Adrenal gland (tissue), 12 donors: ENCODE results near the gene WIPF1. TPM values are rescaled to one million over a fixed set of nuclear protein-coding genes. Genes with fewer than 3 reads are reported as not detected.

Experiments used
- DNase-seq, 7 donors: peaks; one replicate each; pipeline ENCODE4 v3.0.0-alpha.2; 2019 to 2020
- H3K27ac ChIP-seq, 5 donors: fragments of 200-600 bp; sonication (generic) in 4 of 5; 1 replicate in 3 of 5; 2 replicates in 2 of 5; pipeline versions ENCODE4 v1.5.1 to v1.8.0; 2016 to 2020; ENCODE audit warnings: mild to moderate bottlenecking in 1 of 5
- H3K27me3 ChIP-seq: fragments of 200-600 bp; 2 replicates; pipeline ENCODE4 v1.8.0; 2021
- H3K36me3 ChIP-seq, 2 donors: fragments of 200-600 bp; replicated peaks in 1 of 2; 1 replicate in 1 of 2; 2 replicates in 1 of 2; pipeline versions ENCODE4 v1.5.1 to v1.8.0; 2018 to 2022
- H3K4me1 ChIP-seq, 2 donors: fragments of 200-600 bp; replicated peaks in 1 of 2; 1 replicate in 1 of 2; 2 replicates in 1 of 2; pipeline versions ENCODE4 v1.5.1 to v1.8.0; 2018 to 2021
- H3K4me3 ChIP-seq, 4 donors: fragments of 200-600 bp; sonication (generic) in 3 of 4; one replicate each; pipeline ENCODE4 v1.5.1; 2016 to 2018
- H3K9me3 ChIP-seq, 3 donors: fragments of 200-600 bp; sonication (generic) in 1 of 3; replicated peaks in 1 of 3; 1 replicate in 2 of 3; 2 replicates in 1 of 3; pipeline versions ENCODE4 v1.5.1 to v1.8.0; 2016 to 2021
- POLR2A ChIP-seq, 2 donors: fragments of 450-650 bp; IDR thresholded peaks; one replicate each; pipeline ENCODE4 v1.6.1; 2017; ENCODE audit warnings: antibody characterized with exemption in 2 of 2, mild to moderate bottlenecking in 2 of 2, moderate library complexity in 1 of 2
- WGBS, 4 donors: extraction: QIAGEN DNeasy Blood & Tissue Kit in 2 of 4; methylation state at CpG; one replicate each; pipeline versions ENCODE4 v1.1.5 to v1.1.7; 2013 to 2017; 5-methylcytosine and 5-hydroxymethylcytosine counted together
- intact Hi-C, 2 donors: fragments of 100-400 bp; cut with DNase I; formaldehyde crosslinking; loops; one replicate each; pipeline versions ENCODE4 v1.14.1 to v1.15.0; 2022 to 2023
- polyA plus RNA-seq, 3 donors: library from polyadenylated mRNA; stranded (reverse); fragments of 200-250 nt in 2 of 3; fragments of 350-450 nt in 1 of 3; fragmentation: Illumina TruSeq in 1 of 3; extraction: RNeasy Lipid Tissue Mini Kit (QIAGEN cat#74804) in 1 of 3; gene quantifications; one replicate each; pipeline ENCODE4 v1.2.3, GENCODE V29; 2013 to 2014
- total RNA-seq, 9 donors: library from RNA; depleted of rRNA in 4 of 9; stranded (reverse); fragments of >200 nt in 4 of 9; fragments of 120-200 nt in 1 of 9; fragmentation: NEBNext Ultra II Directional in 1 of 9; extraction: Animal tissue kit (Norgen Biotek cat#: 25700) in 1 of 9; gene quantifications; one replicate each; pipeline versions ENCODE4 v1.1.0 to v1.2.4, GENCODE V29; 2013 to 2023
- TF ChIP-seq, protein P1 (sequence below), 6 experiments: fragments of 450-650 bp in 4 of 6; fragments of 200-600 bp in 2 of 6; sonication (generic) in 1 of 6; IDR thresholded peaks; 1 replicate in 5 of 6; 2 replicates in 1 of 6; pipeline versions ENCODE4 v1.5.1 to v1.8.0; 2016 to 2021; ENCODE audit warnings: antibody characterized with exemption in 6 of 6, mild to moderate bottlenecking in 2 of 6, moderate library complexity in 1 of 6
- donor health status: healthy with polysubstance abuse.
- donor health status: Bipolar disorder and iron deficiency.
- donor health status: DM: yes; HTN: yes; CAD: no.
- donor health status: DM: no; HTN: no; CAD: no.
- donor health status: DM: no; HTN: no; CAD: no.
- donor health status: DM: yes; HTN: yes; CAD: no.

Gene WIPF1
- total and polyA plus RNA-seq, 12 donors, result 4.8 to 42.4 (median 24.6) TPM

DNA sequence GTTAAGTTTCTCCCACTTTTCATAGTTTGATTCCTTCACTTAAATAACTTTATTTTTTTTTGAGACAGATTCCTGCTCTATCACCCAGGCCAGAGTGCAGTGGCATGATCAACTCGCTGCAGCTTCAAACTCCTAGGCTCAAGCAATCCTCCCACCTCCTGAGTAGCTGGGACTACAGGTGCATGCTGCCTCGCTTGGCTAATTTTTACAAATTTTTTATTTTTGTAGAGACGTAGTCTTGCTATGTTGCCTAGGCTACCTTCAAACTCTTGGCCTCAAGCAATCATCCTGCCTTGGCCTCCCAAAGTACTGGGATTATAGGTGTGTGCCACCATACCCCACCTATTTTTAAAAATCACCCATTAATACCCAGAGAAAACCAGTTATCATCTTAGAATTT lies 14.2 kb upstream of the WIPF1 start:
- TF ChIP-seq POLR2A (IDR thresholded peaks at IDR 0.05), result no peak
- TF ChIP-seq, protein P1, sequence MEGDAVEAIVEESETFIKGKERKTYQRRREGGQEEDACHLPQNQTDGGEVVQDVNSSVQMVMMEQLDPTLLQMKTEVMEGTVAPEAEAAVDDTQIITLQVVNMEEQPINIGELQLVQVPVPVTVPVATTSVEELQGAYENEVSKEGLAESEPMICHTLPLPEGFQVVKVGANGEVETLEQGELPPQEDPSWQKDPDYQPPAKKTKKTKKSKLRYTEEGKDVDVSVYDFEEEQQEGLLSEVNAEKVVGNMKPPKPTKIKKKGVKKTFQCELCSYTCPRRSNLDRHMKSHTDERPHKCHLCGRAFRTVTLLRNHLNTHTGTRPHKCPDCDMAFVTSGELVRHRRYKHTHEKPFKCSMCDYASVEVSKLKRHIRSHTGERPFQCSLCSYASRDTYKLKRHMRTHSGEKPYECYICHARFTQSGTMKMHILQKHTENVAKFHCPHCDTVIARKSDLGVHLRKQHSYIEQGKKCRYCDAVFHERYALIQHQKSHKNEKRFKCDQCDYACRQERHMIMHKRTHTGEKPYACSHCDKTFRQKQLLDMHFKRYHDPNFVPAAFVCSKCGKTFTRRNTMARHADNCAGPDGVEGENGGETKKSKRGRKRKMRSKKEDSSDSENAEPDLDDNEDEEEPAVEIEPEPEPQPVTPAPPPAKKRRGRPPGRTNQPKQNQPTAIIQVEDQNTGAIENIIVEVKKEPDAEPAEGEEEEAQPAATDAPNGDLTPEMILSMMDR (IDR thresholded peaks at IDR 0.05), result no peak
- H3K27me3 ChIP-seq, result no peaks in the 10 kb centered on the region
- 92 to 95% (median 94%) methylated on average over 3 of the region's 3 CpGs for WGBS, 4 donors
- no peaks in the 10 kb centered on the region for H3K9me3 ChIP-seq
- H3K27ac ChIP-seq, result no peak overlapping the region
- H3K36me3 ChIP-seq, result no peaks in the 10 kb centered on the region
- no peak for DNase-seq
- intact Hi-C loops, result no loop called here
- peaks cover 0 to 18% of the 10 kb centered on the region in 2 donors for H3K4me1 ChIP-seq
- H3K4me3 ChIP-seq, result no peak overlapping the region

DNA sequence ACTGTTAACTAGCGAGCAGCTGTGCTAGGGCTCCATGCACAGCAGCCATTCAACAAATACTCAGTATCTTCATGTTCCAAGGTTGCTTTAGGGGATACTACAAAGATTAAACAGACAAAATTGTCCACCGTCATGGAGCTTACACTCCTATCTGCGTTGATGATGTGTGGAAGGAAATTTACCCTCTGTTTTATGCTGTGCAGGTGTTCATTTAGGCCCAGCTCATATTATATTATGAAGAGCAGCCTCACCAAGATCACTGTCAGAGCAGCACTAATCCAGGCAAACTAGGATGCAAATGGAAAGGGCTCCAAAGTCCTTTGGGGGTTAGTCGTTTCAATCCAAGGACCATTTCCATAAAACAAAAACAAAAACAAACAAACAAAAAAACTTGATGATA lies 13.4 kb upstream of the WIPF1 start:
- Histone ChIP-seq H3K4me3 (no peak overlapping the region), H3K27me3 (no peaks in the 10 kb centered on the region), H3K27ac (no peak overlapping the region), H3K36me3 (no peaks in the 10 kb centered on the region), H3K9me3 (no peaks in the 10 kb centered on the region), H3K4me1 (peaks cover 0 to 18% of the 10 kb centered on the region in 2 donors)
- intact Hi-C loops, result no loop called here
- DNase-seq, result no peak
- TF ChIP-seq, protein P1 (IDR thresholded peaks at IDR 0.05), result no peak
- no peak for TF ChIP-seq POLR2A (IDR thresholded peaks at IDR 0.05)
- WGBS, 4 donors, result 81 to 88% (median 85%) methylated on average over 4 of the region's 4 CpGs

DNA sequence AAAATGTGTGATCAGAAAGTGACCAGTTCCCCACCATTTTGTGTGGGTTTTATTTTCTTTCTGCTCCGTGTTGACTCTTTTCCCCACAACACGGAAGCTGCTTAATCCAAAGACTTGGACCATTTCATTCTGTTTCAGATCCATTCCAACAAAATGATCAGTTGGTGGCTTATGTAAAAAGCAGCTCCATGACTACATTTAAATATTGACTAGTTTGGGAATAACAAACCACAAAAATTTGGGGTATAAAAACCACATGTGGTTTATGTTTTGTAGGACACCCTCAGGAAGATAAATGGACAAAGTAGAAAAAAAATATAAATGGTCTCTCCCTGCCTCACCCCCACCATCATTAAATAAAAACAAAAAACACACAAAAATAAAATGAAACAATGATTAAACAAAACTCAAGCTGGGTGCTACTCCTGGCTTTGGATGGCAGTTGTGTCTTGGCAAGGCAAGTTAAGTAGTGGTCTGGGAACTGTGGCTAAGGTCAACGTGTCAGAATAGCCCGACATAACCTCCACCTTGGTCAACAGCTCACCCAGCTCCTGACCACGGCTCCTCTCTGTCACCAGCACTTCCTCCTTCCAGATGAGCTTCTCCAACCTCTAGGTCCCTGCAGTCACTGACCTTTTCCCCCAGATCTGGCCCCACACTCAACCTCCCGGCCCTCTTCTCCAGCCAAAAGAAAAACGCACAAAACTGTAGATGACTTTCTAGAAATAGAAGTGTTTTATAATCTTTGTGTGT lies 12.8 kb upstream of the WIPF1 start:
- DNase-seq, result no peak
- Histone ChIP-seq H3K27me3 (no peaks in the 10 kb centered on the region), H3K27ac (no peak overlapping the region), H3K4me1 (peaks cover 0 to 18% of the 10 kb centered on the region in 2 donors), H3K4me3 (no peak overlapping the region), H3K36me3 (no peaks in the 10 kb centered on the region), H3K9me3 (no peaks in the 10 kb centered on the region)
- TF ChIP-seq, protein P1 (IDR thresholded peaks at IDR 0.05), result no peak
- no peak for TF ChIP-seq POLR2A (IDR thresholded peaks at IDR 0.05)
- intact Hi-C loops, result no loop called here
- 74 to 78% (median 75%) methylated on average over 7 of the region's 7 CpGs for WGBS, 4 donors

DNA sequence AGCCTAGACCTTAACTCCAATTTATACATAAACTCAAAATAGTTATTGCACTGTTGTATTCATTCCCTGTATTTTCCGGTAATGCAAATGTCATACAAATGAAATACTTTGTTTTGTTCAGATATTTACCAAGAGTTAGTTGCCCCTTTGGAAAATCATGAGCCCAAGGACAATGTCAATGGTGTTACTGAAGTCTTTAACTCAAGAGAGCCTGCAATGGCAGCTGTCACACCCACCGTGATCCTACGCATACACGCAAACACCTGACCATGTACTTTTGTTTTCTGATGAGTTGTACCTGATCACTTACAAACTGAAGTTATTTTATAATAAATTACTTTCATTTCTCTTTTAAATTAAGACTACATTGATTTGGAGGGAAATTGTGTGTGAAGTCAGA lies 11.7 kb upstream of the WIPF1 start:
- intact Hi-C loops, result loop anchor here in 1 of 2 donors (10.0 kb wide), 1 partner anchor 76 kb away; no protein-coding TSS in a partner anchor
- 96 to 99% (median 98%) methylated on average over 4 of the region's 4 CpGs for WGBS, 4 donors
- no peak for DNase-seq
- Histone ChIP-seq H3K4me3 (no peak overlapping the region), H3K27me3 (no peaks in the 10 kb centered on the region), H3K9me3 (no peaks in the 10 kb centered on the region), H3K36me3 (no peaks in the 10 kb centered on the region), H3K4me1 (peaks cover 0 to 15% of the 10 kb centered on the region in 2 donors), H3K27ac (no peak overlapping the region)
- no peak for TF ChIP-seq POLR2A (IDR thresholded peaks at IDR 0.05)
- TF ChIP-seq, protein P1 (IDR thresholded peaks at IDR 0.05), result no peak
